Measurements from ENCODE around the gene SHFL. TPM values are rescaled to one million over a fixed set of nuclear protein-coding genes. Genes with fewer than 3 reads are reported as not detected.

SHFL gene
- total RNA-seq, 4 donors from 2014 or later: 18.5 to 46.1 (median 32.6) TPM

GRCh38 chr19:10086591-10087192, 575 bp downstream of the SHFL start:
- peak in 1 of 2 donors; percentile 24 for DNase-seq
- H3K27ac ChIP-seq: peak overlapping the region; percentile 78 to 90 (median 87)
- intact Hi-C loops (cut with DNase I): no loop called here
- H3K27me3 ChIP-seq: no peaks in the 10 kb centered on the region
- H3K4me3 ChIP-seq (replicated peaks in 1 of 3): peak overlapping the region; percentile 53 to 100 (median 75)
- no peak for TF ChIP-seq POLR2A (IDR thresholded peaks at IDR 0.05)
- TF ChIP-seq CTCF (IDR thresholded peaks at IDR 0.05): no peak
- 10 to 13% methylated on average over 34 to 39 of the region's 43 CpGs for WGBS, 2 donors
- no peaks in the 10 kb centered on the region for H3K9me3 ChIP-seq
- no peaks in the 10 kb centered on the region for H3K36me3 ChIP-seq
- peaks cover 6% of the 10 kb centered on the region in 2 donors for H3K4me1 ChIP-seq

GRCh38 chr19:10087296-10088061, 1.4 kb downstream of the SHFL start:
- Histone ChIP-seq H3K4me3 (replicated peaks in 1 of 3) (peak overlapping the region in 1 of 3 donors; percentile 100), H3K36me3 (no peaks in the 10 kb centered on the region), H3K27me3 (no peaks in the 10 kb centered on the region), H3K9me3 (no peaks in the 10 kb centered on the region), H3K4me1 (peaks cover 6% of the 10 kb centered on the region in 2 donors), H3K27ac (peak overlapping the region in 1 of 3 donors; percentile 90)
- 82 to 87% methylated on average over 18 of the region's 18 CpGs for WGBS, 2 donors
- DNase-seq: no peak
- intact Hi-C loops (cut with DNase I): no loop called here
- TF ChIP-seq POLR2A (IDR thresholded peaks at IDR 0.05): no peak
- TF ChIP-seq CTCF (IDR thresholded peaks at IDR 0.05): no peak

GRCh38 chr19:10088949-10089554, 2.9 kb downstream of the SHFL start:
- Histone ChIP-seq H3K27ac (no peak overlapping the region), H3K4me3 (replicated peaks in 1 of 3) (no peak overlapping the region), H3K9me3 (no peaks in the 10 kb centered on the region), H3K27me3 (no peaks in the 10 kb centered on the region), H3K4me1 (peaks cover 6% of the 10 kb centered on the region in 2 donors), H3K36me3 (no peaks in the 10 kb centered on the region)
- WGBS, 2 donors: 91 to 92% methylated on average over 5 to 6 of the region's 6 CpGs
- no peak for DNase-seq
- TF ChIP-seq POLR2A (IDR thresholded peaks at IDR 0.05) (no peak), CTCF (IDR thresholded peaks at IDR 0.05) (no peak)
- intact Hi-C loops (cut with DNase I): no loop called here

- 88 to 90% methylated on average over 14 to 15 of the region's 15 CpGs for WGBS, 2 donors
- Histone ChIP-seq H3K4me3 (replicated peaks in 1 of 3) (no peak overlapping the region), H3K27ac (no peak overlapping the region), H3K4me1 (peaks cover 6% of the 10 kb centered on the region in 2 donors), H3K27me3 (no peaks in the 10 kb centered on the region), H3K9me3 (no peaks in the 10 kb centered on the region), H3K36me3 (no peaks in the 10 kb centered on the region)
- TF ChIP-seq CTCF (IDR thresholded peaks at IDR 0.05): no peak
- no peak for TF ChIP-seq POLR2A (IDR thresholded peaks at IDR 0.05)
- DNase-seq: no peak
- intact Hi-C loops (cut with DNase I): no loop called here
Observed at GRCh38 chr19:10089801-10090375, 3.8 kb downstream of the SHFL start.
